SK-N-SH (cell line): ENCODE data around the gene ZNF260. TPM values are rescaled to one million over a fixed set of nuclear protein-coding genes. Genes with fewer than 3 reads are reported as not detected.

Source experiments
- CTCF ChIA-PET: fragments of 300-600, 350-600 bp; formaldehyde crosslinking; extraction: SDS; loops from one replicate; lab custom pipeline; 2021; lab: Yijun Ruan, JAX
- POLR2A ChIA-PET: fragments of 350-600 bp; sonication (Branson Sonifier 250); formaldehyde crosslinking; extraction: SDS; loops from one replicate; lab custom pipeline; 2020; ENCODE audit warnings: antibody characterized with exemption, inconsistent platforms; lab: Yijun Ruan, JAX
- DNase-seq: peaks from one replicate; pipeline ENCODE4 v3.0.0; 2012
- H2AFZ ChIP-seq: fragments of 200-600 bp; sonication (generic); 2 replicates; pipeline ENCODE4 v1.8.1; 2016; ENCODE audit warnings: antibody characterized with exemption, mild to moderate bottlenecking, low read depth
- H3F3A ChIP-seq: fragments of 200-600 bp; sonication (generic); replicated peaks from 2 replicates; pipeline ENCODE3; 2016; ENCODE audit warnings: antibody characterized with exemption, mild to moderate bottlenecking; ENCODE audit not compliant: insufficient read depth
- H3K27ac ChIP-seq, 2 experiments: fragments of 200-500 bp in 1 of 2; fragments of 200-600 bp in 1 of 2; sonication (Bioruptor generic) in 1 of 2; sonication (generic), shearing (Covaris generic) in 1 of 2; 2 replicates each; pipeline versions ENCODE4 v1.5.1 to v1.6.1; 2014 to 2016; ENCODE audit warnings: low read depth in 2 of 2, inconsistent platforms in 1 of 2, low read length in 1 of 2, mild to moderate bottlenecking in 1 of 2, mixed read lengths in 1 of 2
- H3K27me3 ChIP-seq: fragments of 200-600 bp; sonication (generic), shearing (Covaris generic); 2 replicates; pipeline ENCODE4 v1.6.1; 2016; ENCODE audit warnings: mixed run types; ENCODE audit not compliant: insufficient read depth
- H3K36me3 ChIP-seq, 2 experiments: fragments of 200-500 bp in 1 of 2; fragments of 200-600 bp in 1 of 2; sonication (Bioruptor generic) in 1 of 2; sonication (generic) in 1 of 2; replicated peaks in 1 of 2; 2 replicates each; pipeline versions ENCODE3 to v1.5.1; 2014 to 2016; ENCODE audit warnings: low read length in 1 of 2, mild to moderate bottlenecking in 1 of 2; ENCODE audit not compliant: insufficient read depth in 2 of 2, control insufficient read depth in 1 of 2
- H3K4me1 ChIP-seq, 2 experiments: fragments of 200-500 bp in 1 of 2; fragments of 200-600 bp in 1 of 2; sonication (Bioruptor generic) in 1 of 2; sonication (generic), shearing (Covaris generic) in 1 of 2; 2 replicates each; pipeline versions ENCODE4 v1.5.1 to v1.6.1; 2014 to 2016; ENCODE audit warnings: low read depth in 1 of 2, low read length in 1 of 2, mixed run types in 1 of 2; ENCODE audit not compliant: insufficient read depth in 2 of 2, control insufficient read depth in 1 of 2
- H3K4me2 ChIP-seq: fragments of 200-600 bp; sonication (generic), shearing (Covaris generic); 2 replicates; pipeline ENCODE4 v1.6.1; 2017; ENCODE audit warnings: mixed run types
- H3K4me3 ChIP-seq, 2 experiments: fragments of 200-500 bp in 1 of 2; fragments of 200-600 bp in 1 of 2; sonication (Bioruptor generic) in 1 of 2; sonication (generic), shearing (Covaris generic) in 1 of 2; 2 replicates each; pipeline versions ENCODE4 v1.5.1 to v1.8.1; 2014 to 2016; ENCODE audit warnings: low read depth in 2 of 2, inconsistent platforms in 1 of 2, low read length in 1 of 2, mild to moderate bottlenecking in 1 of 2, mixed read lengths in 1 of 2, moderate library complexity in 1 of 2
- H3K79me2 ChIP-seq: fragments of 200-600 bp; sonication (generic); 2 replicates; pipeline ENCODE4 v1.8.1; 2017; ENCODE audit warnings: mild to moderate bottlenecking; ENCODE audit not compliant: insufficient read depth
- H3K9ac ChIP-seq: fragments of 200-600 bp; sonication (generic); 2 replicates; pipeline ENCODE4 v1.6.1; 2017; ENCODE audit warnings: mixed run types
- H3K9me2 ChIP-seq: fragments of 200-600 bp; sonication (generic); 2 replicates; pipeline ENCODE4 v1.6.1; 2017; ENCODE audit warnings: mixed run types
- H3K9me3 ChIP-seq: fragments of 200-600 bp; sonication (generic); 2 replicates; pipeline ENCODE4 v1.6.1; 2017; ENCODE audit warnings: mixed run types, mild to moderate bottlenecking, moderate library complexity
- H4K20me1 ChIP-seq: fragments of 200-600 bp; sonication (generic); 2 replicates; pipeline ENCODE4 v1.6.1; 2017; ENCODE audit warnings: mild to moderate bottlenecking, mixed run types; ENCODE audit not compliant: insufficient read depth
- CTCF ChIP-seq: fragments of 200-600 bp; sonication (generic); IDR thresholded peaks from 2 replicates; pipeline ENCODE4 v1.6.1; 2017; ENCODE audit warnings: antibody characterized with exemption, mild to moderate bottlenecking, moderate library complexity
- ELF1 ChIP-seq: IDR thresholded peaks from 2 replicates; pipeline ENCODE4 v1.4.0; 2012
- FOXJ3 ChIP-seq: sonication (generic); formaldehyde crosslinking; IDR thresholded peaks from 2 replicates; pipeline ENCODE4 v1.5.1; 2020; ENCODE audit warnings: mild to moderate bottlenecking, missing genetic modification reagents
- IRF3 ChIP-seq: fragments of 150-350 bp; IDR thresholded peaks from 2 replicates; pipeline ENCODE4 v1.6.1; 2016; ENCODE audit warnings: mild to moderate bottlenecking, low read depth, low read length
- MAX ChIP-seq: IDR thresholded peaks from 2 replicates; pipeline ENCODE4 v1.4.0; 2012; ENCODE audit warnings: low read depth
- MXI1 ChIP-seq: IDR thresholded peaks from 2 replicates; pipeline ENCODE4 v1.6.1; 2012; ENCODE audit warnings: mild to moderate bottlenecking, low read depth, low read length, improper control_type of control experiment
- NFIC ChIP-seq: IDR thresholded peaks from 2 replicates; pipeline ENCODE4 v1.4.0; 2012; ENCODE audit warnings: borderline replicate concordance
- POLR2AphosphoS5 ChIP-seq: IDR thresholded peaks from 2 replicates; pipeline ENCODE4 v1.6.1; 2012; ENCODE audit warnings: low read depth, low read length
- REST ChIP-seq: IDR thresholded peaks from 2 replicates; pipeline ENCODE4 v1.6.1; 2012; ENCODE audit warnings: mild to moderate bottlenecking, low read depth, low read length, moderate library complexity
- SMC3 ChIP-seq: IDR thresholded peaks from 2 replicates; pipeline ENCODE4 v1.6.1; 2012; ENCODE audit warnings: low read depth, low read length, improper control_type of control experiment
- USF2 ChIP-seq: fragments of 150-350 bp; IDR thresholded peaks from 2 replicates; pipeline ENCODE4 v1.6.1; 2017; ENCODE audit warnings: antibody characterized with exemption, low read length, low read depth, borderline replicate concordance
- YY1 ChIP-seq: IDR thresholded peaks from 2 replicates; pipeline ENCODE4 v1.4.0; 2012; ENCODE audit warnings: low read depth, mild to moderate bottlenecking
- WGBS: methylation state at CpG from one replicate; pipeline ENCODE4 v1.1.6; 2017; ENCODE audit warnings: low lambda C conversion rate; 5-methylcytosine and 5-hydroxymethylcytosine counted together
- polyA plus RNA-seq, 3 experiments: library from polyadenylated mRNA; depleted of rRNA; stranded (reverse); fragments of >200 nt; gene quantifications; 2 replicates each; pipeline ENCODE4 v1.2.3, GENCODE V29; 2012

The ZNF260 gene
- polyA plus RNA-seq, 1 of the 3 experiments (the other 2 are of a cell fraction) = 2.6 TPM

GRCh38 chr19:36573895-36574720 lies 46.0 kb upstream of the ZNF260 start:
- Histone ChIP-seq H3K27me3 (no peaks in the 10 kb centered on the region), H3K36me3 (peaks cover 8 to 61% of the 10 kb centered on the region in 2 experiments), H3K27ac (peak overlapping the region; percentile 71 to 79; a peak in 3 of 4 replicates), H3K9ac (peak overlapping the region; percentile 91), H3K4me1 (peaks cover 0 to 6% of the 10 kb centered on the region in 2 experiments; a peak in 3 of 4 replicates), H3K9me3 (no peaks in the 10 kb centered on the region), H2AFZ (peak overlapping the region; percentile 97), H3K4me2 (peak overlapping the region; percentile 77), H3K9me2 (no peaks in the 10 kb centered on the region), H3F3A (peaks cover 9% of the 10 kb centered on the region), H4K20me1 (no peaks in the 10 kb centered on the region), H3K4me3 (peak overlapping the region; percentile 81 to 99), H3K79me2 (peaks cover 72% of the 10 kb centered on the region)
- POLR2A ChIA-PET = interaction anchor here (0.8 to 2.7 kb wide), 5 partner anchors 30 to 358 kb away, joined by 3 to 21 read pairs (median 5); partner anchors contain the start of genes ZNF260, ZNF382 and ZNF566
- 27% methylated on average over 18 of the region's 18 CpGs for WGBS
- DNase-seq = no peak
- CTCF ChIA-PET = no interaction called here
- TF ChIP-seq SMC3 = no peak
- no peak for TF ChIP-seq YY1
- no peak for TF ChIP-seq NFIC
- peak; percentile 32; the same call in 1 of the 2 replicates for TF ChIP-seq MXI1
- 0 out of 2 replicates have a peak, but pooled peaks have one; percentile 18 for TF ChIP-seq MAX
- no peak for TF ChIP-seq USF2
- TF ChIP-seq POLR2AphosphoS5 = no peak

GRCh38 chr19:36573020-36573894 lies 45.2 kb upstream of the ZNF260 start, which contains the start of gene ZNF529:
TSS of gene ZNF529 (minus strand) at chr19:36573292. CDS start at chr19:36572346, 946 bp downstream.
- 2% methylated on average over 38 of the region's 66 CpGs for WGBS
- no peaks in the 10 kb centered on the region for H3K27me3 ChIP-seq
- H3K4me3 ChIP-seq = peak within 1 kb of the TSS; percentile 81 to 99
- no peak for TF ChIP-seq REST
- TF ChIP-seq YY1 = peak; percentile 34; the same call in 1 of the 2 replicates
- TF ChIP-seq CTCF = no peak
- TF ChIP-seq FOXJ3 (CRISPR knock-in tag) = no peak; the same call in 1 of the 2 replicates
- peak; percentile 97 for TF ChIP-seq MXI1
- peak; percentile 80 for TF ChIP-seq ELF1
- no peak for TF ChIP-seq USF2
- no peak for TF ChIP-seq IRF3

More at GRCh38 chr19:36573020-36573894, 45.2 kb upstream of the ZNF260 start, which contains the start of gene ZNF529:
- peak within 1 kb of the TSS; percentile 97 for H2AFZ ChIP-seq
- H3K79me2 ChIP-seq = peaks cover 81% of the 10 kb centered on the region
- peaks cover 10 to 59% of the 10 kb centered on the region in 2 experiments for H3K36me3 ChIP-seq
- no peaks in the 10 kb centered on the region for H3K9me2 ChIP-seq
- ChIA-PET CTCF (no interaction called here), POLR2A (interaction anchor here (0.8 to 2.7 kb wide), 12 partner anchors 9 to 358 kb away, joined by 3 to 21 read pairs (median 4); partner anchors contain the start of genes ZFP14, ZNF260, ZNF345 and ZNF382)
- peak within 1 kb of the TSS; percentile 91 for H3K9ac ChIP-seq
- peak within 1 kb of the TSS; percentile 77 for H3K4me2 ChIP-seq
- H3F3A ChIP-seq = peaks cover 9% of the 10 kb centered on the region
- H3K9me3 ChIP-seq = no peaks in the 10 kb centered on the region
- H4K20me1 ChIP-seq = no peaks in the 10 kb centered on the region
- H3K4me1 ChIP-seq = peaks cover 0 to 6% of the 10 kb centered on the region in 2 experiments; a peak in 3 of 4 replicates
- H3K27ac ChIP-seq = peak within 1 kb of the TSS; percentile 71 to 79
- DNase-seq = peak; percentile 94
